IMR-90 (cell line): ENCODE measurements around the gene PPP2R2D. TPM values are rescaled to one million over a fixed set of nuclear protein-coding genes. Genes with fewer than 3 reads are reported as not detected.

Experiments used
- ATAC-seq: fragments of 200-7000 bp; cut with Tn5 transposase; 2 replicates; pipeline ENCODE4 v1.9.1; 2020; ENCODE audit warnings: low read depth, mild to moderate bottlenecking, moderate library complexity
- BruUV-seq: library from RNA; stranded (reverse); fragments of 400-500 nt; replicated peaks from 2 replicates; lab custom pipeline; 2021; lab: Mats Ljungman, UMichigan
- CTCF ChIA-PET: fragments of 300-600 bp; formaldehyde crosslinking; extraction: SDS; loops from one replicate; lab custom pipeline; 2021; ENCODE audit warnings: antibody characterized with exemption; lab: Yijun Ruan, JAX
- POLR2A ChIA-PET: fragments of 300-600 bp; sonication (Branson Sonifier 250); formaldehyde crosslinking; loops from one replicate; lab custom pipeline; 2022; ENCODE audit warnings: antibody characterized with exemption; ENCODE audit not compliant: unreplicated experiment; lab: Charles Lee
- DNase-seq: peaks from one replicate; pipeline ENCODE4 v3.0.0; 2013
- H2AFZ ChIP-seq: replicated peaks from 2 replicates; pipeline ENCODE3; 2013; ENCODE audit warnings: low read length, mild to moderate bottlenecking; ENCODE audit not compliant: poor library complexity
- H2AK5ac ChIP-seq: 2 replicates; pipeline ENCODE4 v1.6.1; 2013; ENCODE audit warnings: low read depth, low read length, inconsistent platforms
- H2AK9ac ChIP-seq: replicated peaks from 2 replicates; pipeline ENCODE3; 2013; ENCODE audit warnings: mild to moderate bottlenecking, low read depth, low read length, moderate library complexity; ENCODE audit not compliant: poor library complexity
- H2BK120ac ChIP-seq: 2 replicates; pipeline ENCODE4 v1.6.1; 2013; ENCODE audit warnings: low read depth, low read length, inconsistent platforms
- H2BK15ac ChIP-seq: 3 replicates; pipeline ENCODE4 v1.6.1; 2013; ENCODE audit warnings: low read depth, low read length, inconsistent platforms
- H2BK20ac ChIP-seq: 2 replicates; pipeline ENCODE4 v1.6.1; 2013; ENCODE audit warnings: low read depth, mild to moderate bottlenecking, inconsistent platforms, low read length, moderate library complexity
- H2BK5ac ChIP-seq: 2 replicates; pipeline ENCODE4 v1.6.1; 2013; ENCODE audit warnings: mild to moderate bottlenecking, low read depth, low read length, inconsistent platforms; ENCODE audit not compliant: poor library complexity, severe bottlenecking
- H3K14ac ChIP-seq: replicated peaks from 2 replicates; pipeline ENCODE4 v1.6.1; 2013; ENCODE audit warnings: low read depth, low read length, inconsistent platforms
- H3K18ac ChIP-seq: 2 replicates; pipeline ENCODE4 v1.6.1; 2013; ENCODE audit warnings: low read depth, low read length, control low read depth
- H3K23ac ChIP-seq: 2 replicates; pipeline ENCODE4 v1.6.1; 2013; ENCODE audit warnings: low read depth, low read length, inconsistent platforms
- H3K27ac ChIP-seq: 2 replicates; pipeline ENCODE4 v1.5.1; 2013; ENCODE audit warnings: mild to moderate bottlenecking, control low read depth, low read length; ENCODE audit not compliant: insufficient read depth
- H3K27me3 ChIP-seq: 2 replicates; pipeline ENCODE4 v1.6.1; 2013; ENCODE audit warnings: low read length; ENCODE audit not compliant: control insufficient read depth, insufficient read depth
- H3K36me3 ChIP-seq: 2 replicates; pipeline ENCODE4 v1.6.1; 2013; ENCODE audit warnings: low read length, mixed read lengths; ENCODE audit not compliant: control insufficient read depth, insufficient read depth
- H3K4ac ChIP-seq: 2 replicates; pipeline ENCODE4 v1.6.1; 2013; ENCODE audit warnings: low read depth, low read length, inconsistent platforms
- H3K4me1 ChIP-seq: 2 replicates; pipeline ENCODE4 v1.6.1; 2013; ENCODE audit warnings: low read length, mixed read lengths; ENCODE audit not compliant: control insufficient read depth, insufficient read depth
- H3K4me2 ChIP-seq: 2 replicates; pipeline ENCODE4 v1.6.1; 2013; ENCODE audit warnings: low read depth, mild to moderate bottlenecking, control low read depth, low read length, moderate library complexity
- H3K4me3 ChIP-seq: 2 replicates; pipeline ENCODE4 v1.5.1; 2013; ENCODE audit warnings: low read depth, mild to moderate bottlenecking, control low read depth, low read length, moderate library complexity; ENCODE audit not compliant: insufficient read depth
- H3K56ac ChIP-seq: 2 replicates; pipeline ENCODE4 v1.6.1; 2013; ENCODE audit warnings: low read length, inconsistent platforms; ENCODE audit not compliant: insufficient read depth; ENCODE audit errors: extremely low read depth
- H3K79me1 ChIP-seq, 2 experiments: 2 replicates each; pipeline ENCODE4 v1.6.1; 2013; ENCODE audit warnings: low read length in 2 of 2, inconsistent platforms in 1 of 2, low read depth in 1 of 2
- H3K9ac ChIP-seq: 2 replicates; pipeline ENCODE4 v1.6.1; 2013; ENCODE audit warnings: low read depth, low read length, control low read depth
- H3K9me1 ChIP-seq: 2 replicates; pipeline ENCODE4 v1.6.1; 2013; ENCODE audit warnings: low read length, inconsistent platforms; ENCODE audit not compliant: insufficient read depth
- H3K9me3 ChIP-seq: 2 replicates; pipeline ENCODE4 v1.6.1; 2013; ENCODE audit warnings: low read length; ENCODE audit not compliant: control insufficient read depth, insufficient read depth
- H4K20me1 ChIP-seq: 2 replicates; pipeline ENCODE4 v1.6.1; 2013; ENCODE audit warnings: low read length, inconsistent platforms; ENCODE audit not compliant: insufficient read depth
- H4K5ac ChIP-seq: 2 replicates; pipeline ENCODE4 v1.6.1; 2013; ENCODE audit warnings: mild to moderate bottlenecking, low read depth, low read length, control low read depth
- H4K8ac ChIP-seq, 2 experiments: 2 replicates each; pipeline ENCODE4 v1.6.1; 2013; ENCODE audit warnings: low read depth in 2 of 2, low read length in 2 of 2, control low read depth in 1 of 2, inconsistent platforms in 1 of 2
- H4K91ac ChIP-seq: 2 replicates; pipeline ENCODE4 v1.6.1; 2013; ENCODE audit warnings: low read depth, low read length, inconsistent platforms; ENCODE audit not compliant: insufficient read depth
- BHLHE40 ChIP-seq: fragments of 150-350 bp; IDR thresholded peaks from 2 replicates; pipeline ENCODE4 v1.6.1; 2016; ENCODE audit warnings: mild to moderate bottlenecking, low read depth, low read length
- CEBPB ChIP-seq: IDR thresholded peaks from 2 replicates; pipeline ENCODE4 v1.6.1; 2012; ENCODE audit warnings: low read depth, low read length, improper control_type of control experiment
- MAFK ChIP-seq: IDR thresholded peaks from 2 replicates; pipeline ENCODE4 v1.6.1; 2012; ENCODE audit warnings: low read depth, low read length, improper control_type of control experiment
- NFE2L2 ChIP-seq: fragments of 150-350 bp; IDR thresholded peaks from 2 replicates; pipeline ENCODE4 v1.6.1; 2016; ENCODE audit warnings: low read depth, mild to moderate bottlenecking, low read length
- RCOR1 ChIP-seq: IDR thresholded peaks from 2 replicates; pipeline ENCODE4 v1.6.1; 2012; ENCODE audit warnings: mild to moderate bottlenecking, low read length, improper control_type of control experiment; ENCODE audit not compliant: insufficient replicate concordance
- SMC3 ChIP-seq: fragments of 150-350 bp; IDR thresholded peaks from 2 replicates; pipeline ENCODE4 v1.6.1; 2016; ENCODE audit warnings: low read depth, mild to moderate bottlenecking, antibody characterized with exemption, low read length, moderate library complexity
- USF2 ChIP-seq: fragments of 150-350 bp; IDR thresholded peaks from 2 replicates; pipeline ENCODE4 v1.6.1; 2017; ENCODE audit warnings: mild to moderate bottlenecking, antibody characterized with exemption, low read length, low read depth
- WGBS, 2 experiments: methylation state at CpG; one replicate each; pipeline versions ENCODE4 v1.1.5 to v1.1.7; 2013; ENCODE audit warnings: missing lambda C conversion rate in 2 of 2; ENCODE audit not compliant: insufficient read length in 1 of 2; ENCODE audit errors: extremely low coverage in 2 of 2; 5-methylcytosine and 5-hydroxymethylcytosine counted together
- dilution Hi-C: fragments of 300-500 bp; cut with HindIII; formaldehyde crosslinking; loops from one replicate; pipeline ENCODE4 v1.14.3; 2018; ENCODE audit warnings: low sequenced_read_pairs; ENCODE audit not compliant: unreplicated experiment
- in situ Hi-C: fragments of 300-500 bp; cut with MboI; formaldehyde crosslinking; loops from 3 replicates; pipeline ENCODE4 v1.14.3; 2019; ENCODE audit warnings: low sequenced_read_pairs, inconsistent platforms, mixed read lengths
- intact Hi-C: fragments of 100-400 bp; cut with micrococcal nuclease; formaldehyde crosslinking; loops from 2 replicates; pipeline ENCODE4 v1.10.0; 2022
- polyA plus RNA-seq, 3 experiments: library from polyadenylated mRNA; depleted of rRNA; stranded (reverse); fragments of >200 nt; gene quantifications; 2 replicates each; pipeline ENCODE4 v1.2.3, GENCODE V29; 2012; ENCODE audit warnings: low replicate concordance in 1 of 3
- total RNA-seq: library from RNA; depleted of rRNA; stranded (reverse); fragments of >200 nt; gene quantifications from 2 replicates; pipeline ENCODE4 v1.2.3, GENCODE V29; 2012
- TF ChIP-seq, protein P1 (sequence below): conservative IDR thresholded peaks from 2 replicates; pipeline ENCODE4 v1.5.1; 2012; ENCODE audit warnings: mild to moderate bottlenecking, low read depth, low read length, improper control_type of control experiment

PPP2R2D gene
- total and polyA plus RNA-seq, 2 of the 4 experiments (the other 2 are of a cell fraction), result 22.8 to 23.8 TPM

- no peaks in the 10 kb centered on the region for H3K9me1 ChIP-seq
- H2BK5ac ChIP-seq, result no peak overlapping the region
- BruUV-seq, result no TSS peak
- H3K27me3 ChIP-seq, result peaks cover 4% of the 10 kb centered on the region; the same call in 1 of the 2 replicates
- no peak overlapping the region for H2AFZ ChIP-seq
- TF ChIP-seq BHLHE40 (no peak), CEBPB (no peak), MAFK (no peak), NFE2L2 (no peak), RCOR1 (no peak), USF2 (no peak), SMC3 (no peak)
- TF ChIP-seq, protein P1, sequence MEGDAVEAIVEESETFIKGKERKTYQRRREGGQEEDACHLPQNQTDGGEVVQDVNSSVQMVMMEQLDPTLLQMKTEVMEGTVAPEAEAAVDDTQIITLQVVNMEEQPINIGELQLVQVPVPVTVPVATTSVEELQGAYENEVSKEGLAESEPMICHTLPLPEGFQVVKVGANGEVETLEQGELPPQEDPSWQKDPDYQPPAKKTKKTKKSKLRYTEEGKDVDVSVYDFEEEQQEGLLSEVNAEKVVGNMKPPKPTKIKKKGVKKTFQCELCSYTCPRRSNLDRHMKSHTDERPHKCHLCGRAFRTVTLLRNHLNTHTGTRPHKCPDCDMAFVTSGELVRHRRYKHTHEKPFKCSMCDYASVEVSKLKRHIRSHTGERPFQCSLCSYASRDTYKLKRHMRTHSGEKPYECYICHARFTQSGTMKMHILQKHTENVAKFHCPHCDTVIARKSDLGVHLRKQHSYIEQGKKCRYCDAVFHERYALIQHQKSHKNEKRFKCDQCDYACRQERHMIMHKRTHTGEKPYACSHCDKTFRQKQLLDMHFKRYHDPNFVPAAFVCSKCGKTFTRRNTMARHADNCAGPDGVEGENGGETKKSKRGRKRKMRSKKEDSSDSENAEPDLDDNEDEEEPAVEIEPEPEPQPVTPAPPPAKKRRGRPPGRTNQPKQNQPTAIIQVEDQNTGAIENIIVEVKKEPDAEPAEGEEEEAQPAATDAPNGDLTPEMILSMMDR, result no peak
- POLR2A ChIA-PET, result no interaction called here
- ATAC-seq (no peak), DNase-seq (no peak)
- H2AK9ac ChIP-seq, result no peak overlapping the region
- no peaks in the 10 kb centered on the region for H4K20me1 ChIP-seq
- H3K18ac ChIP-seq, result no peak overlapping the region
- H3K23ac ChIP-seq, result no peak overlapping the region
- H3K4me2 ChIP-seq, result no peak overlapping the region
- no peak overlapping the region for H3K56ac ChIP-seq
- H2AK5ac ChIP-seq, result no peak overlapping the region
- intact Hi-C loops (no loop called here), in situ Hi-C loops (no loop called here), dilution Hi-C loops (no loop called here)
- no peaks in the 10 kb centered on the region for H3K9me3 ChIP-seq
- CTCF ChIA-PET, result no interaction called here
- no peak overlapping the region for H3K4ac ChIP-seq
- H3K9ac ChIP-seq, result no peak overlapping the region
- no peak overlapping the region for H4K8ac ChIP-seq
- H2BK15ac ChIP-seq, result no peak overlapping the region
- H2BK20ac ChIP-seq, result no peak overlapping the region
- WGBS, 2 experiments, result 76% methylated on average over 12 of the region's 27 CpGs; no CpG with 5 or more reads in 1 of the 2 experiments
- no peak overlapping the region for H3K14ac ChIP-seq
- no peaks in the 10 kb centered on the region for H3K79me1 ChIP-seq
- H2BK120ac ChIP-seq, result no peak overlapping the region
- H4K91ac ChIP-seq, result no peak overlapping the region
- no peak overlapping the region for H4K5ac ChIP-seq
- H3K4me1 ChIP-seq, result no peaks in the 10 kb centered on the region
- H3K27ac ChIP-seq, result no peak overlapping the region
- no peaks in the 10 kb centered on the region for H3K36me3 ChIP-seq
- no peak overlapping the region for H3K4me3 ChIP-seq
Measured at GRCh38 chr10:131872011-131872826, 28.6 kb upstream of the PPP2R2D start.
